Measurements from ENCODE around the gene MRPS22.

DNA sequence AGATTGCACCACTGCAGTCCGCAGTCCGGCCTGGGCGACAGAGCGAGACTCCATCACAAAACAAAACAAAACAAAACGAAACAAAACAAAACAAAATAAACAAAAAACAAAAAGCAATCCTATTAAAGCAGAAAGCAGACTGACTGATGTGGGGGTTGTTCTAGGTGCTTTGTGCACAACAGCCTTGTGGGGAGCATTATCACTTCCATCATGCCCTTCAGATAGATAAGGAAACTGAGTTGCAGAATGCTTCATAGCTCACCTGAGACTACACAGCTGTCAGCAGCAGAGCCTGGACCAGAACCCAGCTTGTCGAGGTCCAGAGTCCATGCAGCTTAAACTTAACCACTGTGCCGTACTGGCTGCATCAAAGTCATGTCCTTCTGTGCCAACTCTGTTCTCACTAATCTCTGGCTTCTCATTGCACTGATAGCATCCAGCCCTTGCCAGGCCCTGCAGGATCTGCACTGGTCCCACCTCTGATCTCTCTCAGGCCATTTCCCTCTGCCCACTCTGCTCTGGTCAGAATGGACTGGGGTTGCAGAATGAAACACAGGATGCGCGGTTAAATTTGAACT is 47.6 kb upstream of the MRPS22 start:
- TF ChIP-seq FOXK2 (IDR thresholded peaks at IDR 0.05) (no peak), ARNT (IDR thresholded peaks at IDR 0.05) (no peak), FOXA1 (IDR thresholded peaks at IDR 0.05) (no peak), BHLHE40 (IDR thresholded peaks at IDR 0.05; ENCODE audit: borderline replicate concordance) (no peak), L3MBTL2 (conservative IDR thresholded peaks at IDR 0.05) (no peak), NFRKB (IDR thresholded peaks at IDR 0.05) (no peak), HDGF (IDR thresholded peaks at IDR 0.05; ENCODE audit: borderline replicate concordance) (no peak), ELF4 (IDR thresholded peaks at IDR 0.05) (no peak), SUZ12 (IDR thresholded peaks at IDR 0.05) (no peak)

Measured in HEK293T (cell line).